B cell (primary cell): Measurements from ENCODE around the gene FHIP2A. TPM values are rescaled to one million over a fixed set of nuclear protein-coding genes. Genes with fewer than 3 reads are reported as not detected.

Experiments used
- ATAC-seq: fragments of 200-7000 bp; cut with Tn5 transposase; one replicate; pipeline ENCODE4 v1.10.0; 2021; ENCODE audit warnings: low read depth, mild to moderate bottlenecking, moderate number of reproducible peaks, moderate library complexity
- CTCF ChIA-PET: fragments of 350-600 bp; sonication (Branson Sonifier 250); formaldehyde crosslinking; loops from one replicate; lab custom pipeline; 2021; ENCODE audit warnings: antibody characterized with exemption, inconsistent platforms; lab: Charles Lee
- POLR2A ChIA-PET: fragments of 350-600 bp; sonication (Branson Sonifier 250); formaldehyde crosslinking; loops from one replicate; lab custom pipeline; 2021; ENCODE audit warnings: antibody characterized with exemption; lab: Charles Lee
- DNase-seq: peaks from one replicate; pipeline ENCODE4 v3.0.0; 2013
- H2AFZ ChIP-seq: 2 replicates; pipeline ENCODE4 v1.6.1; 2012; ENCODE audit warnings: mild to moderate bottlenecking, low read depth, low read length; ENCODE audit not compliant: insufficient read depth, poor library complexity, severe bottlenecking
- H3K27ac ChIP-seq, 2 donors: 1 replicate in 1 of 2; 2 replicates in 1 of 2; pipeline ENCODE4 v1.5.1; 2012 to 2013; ENCODE audit warnings: low read length in 2 of 2, mild to moderate bottlenecking in 2 of 2, moderate library complexity in 1 of 2
- H3K27me3 ChIP-seq, 4 experiments: fragments of 200-600 bp in 1 of 4; sonication (generic) in 1 of 4; replicated peaks in 1 of 4; 1 replicate in 2 of 4; 2 replicates in 2 of 4; pipeline versions ENCODE4 v1.6.1 to v1.7.0; 2013 to 2016; ENCODE audit warnings: low read length in 3 of 4, mild to moderate bottlenecking in 2 of 4, mixed read lengths in 1 of 4, moderate library complexity in 1 of 4; ENCODE audit not compliant: insufficient read depth in 4 of 4, control insufficient read depth in 3 of 4; ENCODE audit errors: control extremely low read depth in 1 of 4
- H3K36me3 ChIP-seq, 2 experiments: replicated peaks in 1 of 2; 1 replicate in 1 of 2; 2 replicates in 1 of 2; pipeline versions ENCODE4 v1.6.1 to v1.7.1; 2013; ENCODE audit warnings: low read length in 1 of 2; ENCODE audit not compliant: insufficient read depth in 2 of 2, control insufficient read depth in 1 of 2; ENCODE audit errors: control extremely low read depth in 1 of 2, extremely low read depth in 1 of 2
- H3K4me1 ChIP-seq, 2 donors: fragments of 200-600 bp in 1 of 2; sonication (generic) in 1 of 2; 1 replicate in 1 of 2; 2 replicates in 1 of 2; pipeline versions ENCODE4 v1.5.1 to v1.6.1; 2013 to 2017; ENCODE audit warnings: low read length in 2 of 2; ENCODE audit not compliant: control insufficient read depth in 2 of 2, insufficient read depth in 2 of 2
- H3K4me2 ChIP-seq: replicated peaks from 2 replicates; pipeline ENCODE3; 2012; ENCODE audit warnings: mild to moderate bottlenecking, low read depth, low read length; ENCODE audit not compliant: poor library complexity, severe bottlenecking
- H3K4me3 ChIP-seq, 5 experiments: fragments of 200-600 bp in 1 of 5; sonication (generic) in 1 of 5; 1 replicate in 3 of 5; 2 replicates in 2 of 5; pipeline versions ENCODE4 v1.5.1 to v1.7.0; 2011 to 2016; ENCODE audit warnings: low read length in 4 of 5, mild to moderate bottlenecking in 4 of 5, low read depth in 2 of 5, control low read depth in 1 of 5, moderate library complexity in 1 of 5; ENCODE audit not compliant: insufficient read depth in 1 of 5; ENCODE audit errors: control extremely low read depth in 1 of 5, extremely low read depth in 1 of 5
- H3K79me2 ChIP-seq: fragments of 200-600 bp; sonication (generic); one replicate; pipeline ENCODE4 v1.6.0; 2016; ENCODE audit warnings: low read length; ENCODE audit not compliant: control insufficient read depth, insufficient read depth
- H3K9ac ChIP-seq: fragments of 200-600 bp; sonication (generic); 2 replicates; pipeline ENCODE4 v1.6.1; 2017; ENCODE audit warnings: mild to moderate bottlenecking, low read length, moderate library complexity
- H3K9me3 ChIP-seq, 3 donors: one replicate each; pipeline versions ENCODE4 v1.6.1 to v1.7.1; 2013; ENCODE audit warnings: low read length in 2 of 3; ENCODE audit not compliant: control insufficient read depth in 2 of 3, insufficient read depth in 1 of 3; ENCODE audit errors: control extremely low read depth in 1 of 3
- H4K20me1 ChIP-seq: 2 replicates; pipeline ENCODE4 v1.6.0; 2012; ENCODE audit warnings: mild to moderate bottlenecking, low read length; ENCODE audit not compliant: insufficient read depth, control insufficient read depth, poor library complexity, severe bottlenecking
- H3K27ac Mint-ChIP-seq: one replicate; pipeline ENCODE4 v1.8.0; 2021; ENCODE audit warnings: mixed read lengths
- H3K27me3 Mint-ChIP-seq: one replicate; pipeline ENCODE4 v1.8.0; 2021; ENCODE audit warnings: mixed read lengths
- H3K4me1 Mint-ChIP-seq: one replicate; pipeline ENCODE4 v1.8.0; 2021; ENCODE audit warnings: mixed read lengths
- H3K4me3 Mint-ChIP-seq: one replicate; pipeline ENCODE4 v1.8.0; 2021; ENCODE audit warnings: mixed read lengths
- H3K9me3 Mint-ChIP-seq: one replicate; pipeline ENCODE4 v1.8.0; 2022; ENCODE audit warnings: mixed read lengths; ENCODE audit not compliant: insufficient read depth
- CTCF ChIP-seq: fragments of 200-600 bp; IDR thresholded peaks from one replicate; pipeline ENCODE4 v1.8.0; 2022; ENCODE audit warnings: antibody characterized with exemption, mild to moderate bottlenecking
- EZH2 ChIP-seq: IDR thresholded peaks from 2 replicates; pipeline ENCODE4 v1.6.1; 2012; ENCODE audit warnings: borderline replicate concordance, low read depth, mild to moderate bottlenecking, moderate library complexity, low read length; ENCODE audit not compliant: insufficient read depth, poor library complexity, severe bottlenecking
- WGBS: methylation state at CpG from one replicate; pipeline ENCODE4 v1.1.5; 2013; ENCODE audit warnings: missing lambda C conversion rate; ENCODE audit not compliant: insufficient coverage; 5-methylcytosine and 5-hydroxymethylcytosine counted together
- intact Hi-C: fragments of 100-400 bp; cut with micrococcal nuclease; formaldehyde crosslinking; loops from one replicate; pipeline ENCODE4 v1.10.0; 2022
- polyA plus RNA-seq: library from polyadenylated mRNA; depleted of rRNA; stranded (reverse); fragments of >200 nt; gene quantifications from 2 replicates; pipeline ENCODE4 v1.2.3, GENCODE V29; 2012
- total RNA-seq, 2 donors: library from RNA; stranded (reverse); fragments of 120-200 nt in 1 of 2; gene quantifications; 1 replicate in 1 of 2; 2 replicates in 1 of 2; pipeline versions ENCODE4 v1.2.3 to v1.2.4, GENCODE V29; 2013 to 2022

Gene FHIP2A
- total and polyA plus RNA-seq, 2 donors (not counting 1 experiment from before 2014, with no cell fraction given) = 4.9 to 18.2 TPM

GRCh38 chr10:114816308-114816707, 5.3 kb upstream of the FHIP2A start:
- no peak for DNase-seq
- Histone ChIP-seq H3K27me3 (no peaks in the 10 kb centered on the region), H3K27ac (no peak overlapping the region), H3K79me2 (no peaks in the 10 kb centered on the region), H3K4me3 (no peak overlapping the region), H3K4me1 (peaks cover 0 to 5% of the 10 kb centered on the region in 2 donors), H2AFZ (no peak overlapping the region), H3K9ac (no peak overlapping the region), H3K4me2 (no peak overlapping the region), H3K36me3 (no peaks in the 10 kb centered on the region), H4K20me1 (no peaks in the 10 kb centered on the region), H3K9me3 (no peaks in the 10 kb centered on the region)
- Mint-ChIP-seq H3K27ac (no peak overlapping the region), H3K27me3 (no peaks in the 10 kb centered on the region), H3K4me3 (no peak overlapping the region), H3K4me1 (peaks cover 6% of the 10 kb centered on the region), H3K9me3 (no peaks in the 10 kb centered on the region)
- intact Hi-C loops = no loop called here
- TF ChIP-seq EZH2 = no peak
- no peak for TF ChIP-seq CTCF
- POLR2A ChIA-PET = no interaction called here
- no peak for ATAC-seq
- CTCF ChIA-PET = no interaction called here
- 93% methylated on average over 6 of the region's 7 CpGs for WGBS

- Histone ChIP-seq H3K9ac (no peak overlapping the region), H2AFZ (no peak overlapping the region), H3K27ac (no peak overlapping the region), H3K27me3 (no peaks in the 10 kb centered on the region), H3K36me3 (no peaks in the 10 kb centered on the region), H3K4me2 (no peak overlapping the region), H4K20me1 (no peaks in the 10 kb centered on the region), H3K4me3 (no peak overlapping the region), H3K4me1 (peaks cover 6 to 10% of the 10 kb centered on the region in 2 donors), H3K9me3 (no peaks in the 10 kb centered on the region), H3K79me2 (peaks cover 13% of the 10 kb centered on the region)
- intact Hi-C loops = no loop called here
- Mint-ChIP-seq H3K27ac (no peak overlapping the region), H3K4me3 (no peak overlapping the region), H3K4me1 (peaks cover 17% of the 10 kb centered on the region), H3K27me3 (no peaks in the 10 kb centered on the region), H3K9me3 (no peaks in the 10 kb centered on the region)
- no peak for DNase-seq
- no peak for ATAC-seq
- ChIA-PET POLR2A (no interaction called here), CTCF (no interaction called here)
- TF ChIP-seq EZH2 (no peak), CTCF (no peak)
- WGBS = no CpG with 5 or more reads among the region's 1 CpG
Measured at GRCh38 chr10:114819322-114819721, 2.3 kb upstream of the FHIP2A start.
